ENCODE measurements around the gene NAPSA. TPM values are rescaled to one million over a fixed set of nuclear protein-coding genes. Genes with fewer than 3 reads are reported as not detected.
A peak's percentile ranks its signal among the peaks of the same experiment; 100 is the strongest.

The NAPSA gene
- total and polyA plus RNA-seq, 4 donors, result 0.52 to 1.6 (median 1.3) TPM

DNA sequence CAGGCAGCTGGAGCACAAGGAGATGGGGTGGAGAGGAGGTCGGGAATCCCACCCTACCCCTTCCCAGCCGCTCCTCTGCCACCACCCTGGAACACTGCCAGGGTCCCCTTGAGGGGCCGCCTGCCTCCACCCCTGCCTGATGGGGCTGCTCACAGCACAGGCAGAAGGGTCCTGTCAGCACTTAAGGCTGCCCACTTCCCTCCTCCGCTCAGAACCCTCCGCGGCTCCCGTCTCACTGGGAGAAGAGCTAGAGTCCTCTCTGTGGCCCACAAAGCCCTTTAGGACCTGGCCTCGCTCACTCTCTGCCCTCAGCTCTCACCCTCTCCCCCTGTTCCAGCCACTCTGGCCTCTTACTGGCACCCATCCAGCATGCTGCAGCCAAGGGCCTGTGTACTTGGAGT lies 15.3 kb upstream of the NAPSA start:
- 65 to 77% methylated on average over 8 of the region's 8 CpGs for WGBS, 2 donors
- Histone ChIP-seq H3K36me3 (ENCODE audit: control insufficient read depth in 1 of 2, insufficient read depth in 2 of 2, low read length in 1 of 2) (peaks cover 0 to 14% of the 10 kb centered on the region in 2 donors), H3K27ac (ENCODE audit: low read depth in 1 of 2, low read length in 2 of 2) (no peak overlapping the region), H3K4me1 (ENCODE audit: control insufficient read depth in 1 of 2, insufficient read depth in 2 of 2, low read length in 2 of 2) (no peaks in the 10 kb centered on the region), H3K27me3 (ENCODE audit: control insufficient read depth in 1 of 2, insufficient read depth in 2 of 2, low read length in 1 of 2) (no peaks in the 10 kb centered on the region), H3K4me3 (ENCODE audit: low read length in 2 of 2) (no peak overlapping the region), H3K9me3 (ENCODE audit: control insufficient read depth, low read length) (no peaks in the 10 kb centered on the region)
- intact Hi-C loops (cut with DNase I), result no loop called here
- ATAC-seq (ENCODE audit: low FRiP score), result no peak
- DNase-seq, result no peak

DNA sequence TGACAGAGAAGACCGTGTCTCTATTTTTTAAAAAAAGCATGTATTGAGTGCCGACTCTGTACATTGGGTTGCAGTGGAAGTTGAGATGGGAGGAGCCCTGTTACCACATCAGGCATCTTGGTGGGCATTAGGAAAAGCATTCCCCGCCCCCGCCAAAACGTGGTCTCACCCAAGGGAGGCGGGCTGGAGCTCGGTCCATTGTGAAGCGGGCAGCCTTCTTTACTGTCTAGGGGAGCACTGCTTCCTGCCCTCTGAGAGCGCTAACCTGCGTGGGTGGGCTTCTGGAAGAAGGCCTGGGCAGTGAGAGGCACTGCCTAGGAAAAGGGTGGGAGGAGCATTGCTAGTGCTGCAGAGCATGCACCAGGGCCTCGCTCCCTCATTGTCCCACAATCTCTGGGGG lies 14.7 kb upstream of the NAPSA start:
- H3K27me3 ChIP-seq (ENCODE audit: control insufficient read depth in 1 of 2, insufficient read depth in 2 of 2, low read length in 1 of 2), result no peaks in the 10 kb centered on the region
- no peaks in the 10 kb centered on the region for H3K9me3 ChIP-seq (ENCODE audit: control insufficient read depth, low read length)
- no peaks in the 10 kb centered on the region for H3K4me1 ChIP-seq (ENCODE audit: control insufficient read depth in 1 of 2, insufficient read depth in 2 of 2, low read length in 2 of 2)
- ATAC-seq (ENCODE audit: low FRiP score) (no peak), DNase-seq (no peak)
- intact Hi-C loops (cut with DNase I), result no loop called here
- H3K27ac ChIP-seq (ENCODE audit: low read depth in 1 of 2, low read length in 2 of 2), result no peak overlapping the region
- H3K36me3 ChIP-seq (ENCODE audit: control insufficient read depth in 1 of 2, insufficient read depth in 2 of 2, low read length in 1 of 2), result peaks cover 0 to 14% of the 10 kb centered on the region in 2 donors
- 74 to 82% methylated on average over 11 of the region's 11 CpGs for WGBS, 2 donors
- no peak overlapping the region for H3K4me3 ChIP-seq (ENCODE audit: low read length in 2 of 2)

DNA sequence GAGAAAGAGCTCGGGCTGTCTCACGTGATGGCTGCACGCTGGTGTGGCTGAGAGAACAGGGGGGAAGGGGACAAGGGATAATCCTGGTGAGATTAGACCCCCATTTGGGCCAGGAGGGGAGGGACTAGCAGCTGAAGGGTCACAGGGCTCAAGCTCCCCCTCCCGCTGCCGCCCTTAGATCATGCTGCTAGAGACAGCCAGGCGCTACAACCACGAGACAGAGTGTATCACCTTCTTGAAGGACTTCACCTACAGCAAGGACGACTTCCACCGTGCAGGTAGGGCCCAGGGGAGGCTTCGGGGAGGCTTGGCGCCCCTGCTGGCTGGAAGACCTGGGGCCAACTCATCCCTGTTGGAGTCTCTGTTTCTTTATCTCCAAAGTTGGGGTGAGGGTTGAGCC lies 14.2 kb upstream of the NAPSA start:
- ATAC-seq (ENCODE audit: low FRiP score), result no peak
- Histone ChIP-seq H3K27me3 (ENCODE audit: control insufficient read depth in 1 of 2, insufficient read depth in 2 of 2, low read length in 1 of 2) (no peaks in the 10 kb centered on the region), H3K4me1 (ENCODE audit: control insufficient read depth in 1 of 2, insufficient read depth in 2 of 2, low read length in 2 of 2) (no peaks in the 10 kb centered on the region), H3K27ac (ENCODE audit: low read depth in 1 of 2, low read length in 2 of 2) (no peak overlapping the region), H3K9me3 (ENCODE audit: control insufficient read depth, low read length) (no peaks in the 10 kb centered on the region), H3K36me3 (ENCODE audit: control insufficient read depth in 1 of 2, insufficient read depth in 2 of 2, low read length in 1 of 2) (peaks cover 0 to 14% of the 10 kb centered on the region in 2 donors), H3K4me3 (ENCODE audit: low read length in 2 of 2) (no peak overlapping the region)
- DNase-seq, result no peak
- intact Hi-C loops (cut with DNase I), result no loop called here
- WGBS, 2 donors, result 92 to 93% methylated on average over 11 of the region's 11 CpGs

DNA sequence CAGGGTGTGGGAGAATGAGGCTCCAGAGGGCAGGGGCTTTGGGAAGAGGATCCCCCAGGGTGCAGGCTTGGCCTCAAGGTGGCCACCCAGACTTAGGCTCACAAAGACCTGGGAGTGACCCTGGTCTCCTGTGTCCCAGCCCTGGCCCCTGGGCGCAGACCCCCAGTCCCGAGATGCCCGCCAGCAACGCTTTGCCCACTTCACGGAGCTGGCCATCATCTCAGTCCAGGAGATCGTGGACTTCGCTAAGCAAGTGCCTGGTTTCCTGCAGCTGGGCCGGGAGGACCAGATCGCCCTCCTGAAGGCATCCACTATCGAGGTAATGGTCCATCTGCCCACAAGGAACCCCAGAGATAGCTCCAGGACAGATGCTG lies 13.4 kb upstream of the NAPSA start:
- WGBS, 2 donors, result 91% methylated on average over 10 of the region's 10 CpGs
- Histone ChIP-seq H3K27ac (ENCODE audit: low read depth in 1 of 2, low read length in 2 of 2) (no peak overlapping the region), H3K4me1 (ENCODE audit: control insufficient read depth in 1 of 2, insufficient read depth in 2 of 2, low read length in 2 of 2) (no peaks in the 10 kb centered on the region), H3K36me3 (ENCODE audit: control insufficient read depth in 1 of 2, insufficient read depth in 2 of 2, low read length in 1 of 2) (peaks cover 0 to 14% of the 10 kb centered on the region in 2 donors), H3K4me3 (ENCODE audit: low read length in 2 of 2) (no peak overlapping the region), H3K27me3 (ENCODE audit: control insufficient read depth in 1 of 2, insufficient read depth in 2 of 2, low read length in 1 of 2) (no peaks in the 10 kb centered on the region), H3K9me3 (ENCODE audit: control insufficient read depth, low read length) (no peaks in the 10 kb centered on the region)
- intact Hi-C loops (cut with DNase I), result no loop called here
- ATAC-seq (ENCODE audit: low FRiP score) (no peak), DNase-seq (no peak)

DNA sequence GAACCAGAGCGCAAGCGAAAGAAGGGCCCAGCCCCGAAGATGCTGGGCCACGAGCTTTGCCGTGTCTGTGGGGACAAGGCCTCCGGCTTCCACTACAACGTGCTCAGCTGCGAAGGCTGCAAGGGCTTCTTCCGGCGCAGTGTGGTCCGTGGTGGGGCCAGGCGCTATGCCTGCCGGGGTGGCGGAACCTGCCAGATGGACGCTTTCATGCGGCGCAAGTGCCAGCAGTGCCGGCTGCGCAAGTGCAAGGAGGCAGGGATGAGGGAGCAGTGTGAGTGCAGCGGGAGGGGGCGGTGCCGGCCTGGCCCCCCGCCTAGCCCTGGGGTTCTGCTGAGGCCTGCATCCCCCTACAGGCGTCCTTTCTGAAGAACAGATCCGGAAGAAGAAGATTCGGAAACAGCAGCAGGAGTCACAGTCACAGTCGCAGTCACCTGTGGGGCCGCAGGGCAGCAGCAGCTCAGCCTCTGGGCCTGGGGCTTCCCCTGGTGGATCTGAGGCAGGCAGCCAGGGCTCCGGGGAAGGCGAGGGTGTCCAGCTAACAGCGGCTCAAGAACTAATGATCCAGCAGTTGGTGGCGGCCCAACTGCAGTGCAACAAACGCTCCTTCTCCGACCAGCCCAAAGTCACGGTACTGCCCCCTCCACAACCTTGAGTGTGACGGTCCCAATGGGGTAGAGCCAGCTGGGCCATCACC lies 12.9 kb upstream of the NAPSA start:
- intact Hi-C loops (cut with DNase I), result no loop called here
- Histone ChIP-seq H3K9me3 (ENCODE audit: control insufficient read depth, low read length) (no peaks in the 10 kb centered on the region), H3K36me3 (ENCODE audit: control insufficient read depth in 1 of 2, insufficient read depth in 2 of 2, low read length in 1 of 2) (peaks cover 0 to 14% of the 10 kb centered on the region in 2 donors), H3K27me3 (ENCODE audit: control insufficient read depth in 1 of 2, insufficient read depth in 2 of 2, low read length in 1 of 2) (no peaks in the 10 kb centered on the region), H3K27ac (ENCODE audit: low read depth in 1 of 2, low read length in 2 of 2) (no peak overlapping the region), H3K4me3 (ENCODE audit: low read length in 2 of 2) (no peak overlapping the region), H3K4me1 (ENCODE audit: control insufficient read depth in 1 of 2, insufficient read depth in 2 of 2, low read length in 2 of 2) (no peaks in the 10 kb centered on the region)
- ATAC-seq (ENCODE audit: low FRiP score), result no peak
- DNase-seq, result no peak
- WGBS, 2 donors, result 92 to 94% methylated on average over 36 of the region's 36 CpGs

DNA sequence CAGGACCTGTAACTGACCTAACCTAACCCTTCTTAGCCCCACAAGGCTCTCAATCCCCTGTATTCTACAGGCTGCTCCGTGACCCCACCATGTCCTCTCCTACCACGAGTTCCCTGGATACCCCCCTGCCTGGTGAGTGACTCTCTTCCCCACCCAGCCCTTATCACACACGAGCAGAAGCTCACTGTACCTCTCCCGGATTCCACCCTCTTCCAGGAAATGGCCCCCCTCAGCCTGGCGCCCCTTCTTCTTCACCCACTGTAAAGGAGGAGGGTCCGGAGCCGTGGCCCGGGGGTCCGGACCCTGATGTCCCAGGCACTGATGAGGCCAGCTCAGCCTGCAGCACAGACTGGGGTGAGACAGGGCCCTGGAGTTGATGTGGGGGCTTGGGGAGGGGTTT lies 12.1 kb upstream of the NAPSA start:
- Histone ChIP-seq H3K27me3 (ENCODE audit: control insufficient read depth in 1 of 2, insufficient read depth in 2 of 2, low read length in 1 of 2) (no peaks in the 10 kb centered on the region), H3K27ac (ENCODE audit: low read depth in 1 of 2, low read length in 2 of 2) (no peak overlapping the region), H3K36me3 (ENCODE audit: control insufficient read depth in 1 of 2, insufficient read depth in 2 of 2, low read length in 1 of 2) (peaks cover 0 to 14% of the 10 kb centered on the region in 2 donors), H3K4me3 (ENCODE audit: low read length in 2 of 2) (no peak overlapping the region), H3K4me1 (ENCODE audit: control insufficient read depth in 1 of 2, insufficient read depth in 2 of 2, low read length in 2 of 2) (no peaks in the 10 kb centered on the region), H3K9me3 (ENCODE audit: control insufficient read depth, low read length) (no peaks in the 10 kb centered on the region)
- 66 to 78% methylated on average over 9 of the region's 9 CpGs for WGBS, 2 donors
- intact Hi-C loops (cut with DNase I), result no loop called here
- no peak for DNase-seq
- ATAC-seq (ENCODE audit: low FRiP score), result no peak

DNA sequence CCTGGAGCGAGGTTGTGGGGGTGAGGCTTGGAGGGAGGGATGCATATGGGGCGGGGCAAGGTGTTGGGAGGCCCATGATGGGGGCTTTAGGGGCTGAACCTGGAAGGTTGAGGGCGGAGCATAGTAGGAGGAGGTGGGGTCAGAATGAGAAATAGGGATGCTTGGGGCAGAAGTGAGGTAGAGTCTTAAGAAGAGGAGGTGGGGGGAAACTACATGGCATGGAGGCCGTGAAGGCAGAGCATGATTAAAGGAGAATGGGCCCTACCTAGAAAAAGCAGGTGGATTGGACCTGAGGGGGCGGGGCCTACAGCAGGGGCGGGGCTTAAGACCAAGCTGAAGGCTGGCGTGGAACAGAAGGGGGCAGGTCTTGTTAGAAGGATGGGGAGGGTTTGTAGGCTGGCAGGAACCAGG lies 11.6 kb upstream of the NAPSA start:
- Histone ChIP-seq H3K36me3 (ENCODE audit: control insufficient read depth in 1 of 2, insufficient read depth in 2 of 2, low read length in 1 of 2) (peaks cover 0 to 14% of the 10 kb centered on the region in 2 donors), H3K9me3 (ENCODE audit: control insufficient read depth, low read length) (no peaks in the 10 kb centered on the region), H3K27ac (ENCODE audit: low read depth in 1 of 2, low read length in 2 of 2) (no peak overlapping the region), H3K4me1 (ENCODE audit: control insufficient read depth in 1 of 2, insufficient read depth in 2 of 2, low read length in 2 of 2) (no peaks in the 10 kb centered on the region), H3K27me3 (ENCODE audit: control insufficient read depth in 1 of 2, insufficient read depth in 2 of 2, low read length in 1 of 2) (no peaks in the 10 kb centered on the region), H3K4me3 (ENCODE audit: low read length in 2 of 2) (no peak overlapping the region)
- no peak for DNase-seq
- intact Hi-C loops (cut with DNase I), result no loop called here
- WGBS, 2 donors, result 34 to 41% methylated on average over 7 of the region's 7 CpGs
- ATAC-seq (ENCODE audit: low FRiP score), result peak; percentile 4

DNA sequence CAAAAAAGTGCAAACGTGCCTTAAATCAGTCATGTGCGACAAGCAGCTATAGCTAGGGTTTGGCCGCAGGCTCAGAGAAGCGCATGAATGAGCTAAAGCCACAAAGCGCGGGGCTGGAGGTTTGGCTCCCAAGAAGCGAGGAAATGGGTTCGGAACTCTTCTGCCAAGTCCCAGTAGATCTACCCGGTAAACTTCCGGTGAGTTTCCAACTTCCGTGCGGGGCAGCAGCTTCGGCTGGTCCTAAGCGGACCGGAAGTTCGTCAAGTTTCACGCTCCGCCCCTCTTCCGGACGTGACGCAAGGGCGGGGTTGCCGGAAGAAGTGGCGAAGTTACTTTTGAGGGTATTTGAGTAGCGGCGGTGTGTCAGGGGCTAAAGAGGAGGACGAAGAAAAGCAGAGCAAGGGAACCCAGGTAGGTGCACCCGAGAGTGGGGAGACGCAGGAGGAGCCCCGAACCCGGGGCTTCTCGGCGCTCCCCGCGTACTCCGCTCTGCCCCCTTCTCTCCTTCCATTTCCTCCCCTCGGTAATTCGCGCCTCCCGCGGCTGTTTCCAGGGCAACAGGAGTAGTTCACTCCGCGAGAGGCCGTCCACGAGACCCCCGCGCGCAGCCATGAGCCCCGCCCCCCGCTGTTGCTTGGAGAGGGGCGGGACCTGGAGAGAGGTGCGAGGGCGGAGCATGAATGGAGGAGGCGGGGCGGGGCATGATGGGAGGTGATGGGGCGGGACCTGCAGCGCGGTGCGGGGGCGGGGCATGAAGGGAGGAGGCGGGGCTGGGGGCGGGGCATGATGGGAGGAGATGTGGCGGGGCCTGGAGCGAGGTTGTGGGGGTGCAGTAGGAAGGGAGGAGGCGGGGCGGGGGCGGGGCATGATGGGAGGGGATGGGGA lies 11.0 kb upstream of the NAPSA start, which contains the start of gene NR1H2:
Gene NR1H2 (plus strand): TSS at position 292 of the 885 bp plus-strand sequence. CDS start 1,149 bp downstream, outside the sequence.
- ATAC-seq (ENCODE audit: low FRiP score) (peak; percentile 96), DNase-seq (peak; percentile 96 to 98)
- no peaks in the 10 kb centered on the region for H3K9me3 ChIP-seq (ENCODE audit: control insufficient read depth, low read length)
- WGBS, 2 donors, result 1% methylated on average over 55 to 67 of the region's 67 CpGs
- peak within 1 kb of the TSS; percentile 89 to 91 for H3K4me3 ChIP-seq (ENCODE audit: low read length in 2 of 2)
- intact Hi-C loops (cut with DNase I), result no loop called here
- H3K27me3 ChIP-seq (ENCODE audit: control insufficient read depth in 1 of 2, insufficient read depth in 2 of 2, low read length in 1 of 2), result no peaks in the 10 kb centered on the region
- peak within 1 kb of the TSS; percentile 92 to 93 for H3K27ac ChIP-seq (ENCODE audit: low read depth in 1 of 2, low read length in 2 of 2)
- H3K4me1 ChIP-seq (ENCODE audit: control insufficient read depth in 1 of 2, insufficient read depth in 2 of 2, low read length in 2 of 2), result no peaks in the 10 kb centered on the region
- H3K36me3 ChIP-seq (ENCODE audit: control insufficient read depth in 1 of 2, insufficient read depth in 2 of 2, low read length in 1 of 2), result peaks cover 0 to 14% of the 10 kb centered on the region in 2 donors

Data from aorta (tissue), 5 donors.